ENCODE measurements around the gene ADAMTSL2.

DNA sequence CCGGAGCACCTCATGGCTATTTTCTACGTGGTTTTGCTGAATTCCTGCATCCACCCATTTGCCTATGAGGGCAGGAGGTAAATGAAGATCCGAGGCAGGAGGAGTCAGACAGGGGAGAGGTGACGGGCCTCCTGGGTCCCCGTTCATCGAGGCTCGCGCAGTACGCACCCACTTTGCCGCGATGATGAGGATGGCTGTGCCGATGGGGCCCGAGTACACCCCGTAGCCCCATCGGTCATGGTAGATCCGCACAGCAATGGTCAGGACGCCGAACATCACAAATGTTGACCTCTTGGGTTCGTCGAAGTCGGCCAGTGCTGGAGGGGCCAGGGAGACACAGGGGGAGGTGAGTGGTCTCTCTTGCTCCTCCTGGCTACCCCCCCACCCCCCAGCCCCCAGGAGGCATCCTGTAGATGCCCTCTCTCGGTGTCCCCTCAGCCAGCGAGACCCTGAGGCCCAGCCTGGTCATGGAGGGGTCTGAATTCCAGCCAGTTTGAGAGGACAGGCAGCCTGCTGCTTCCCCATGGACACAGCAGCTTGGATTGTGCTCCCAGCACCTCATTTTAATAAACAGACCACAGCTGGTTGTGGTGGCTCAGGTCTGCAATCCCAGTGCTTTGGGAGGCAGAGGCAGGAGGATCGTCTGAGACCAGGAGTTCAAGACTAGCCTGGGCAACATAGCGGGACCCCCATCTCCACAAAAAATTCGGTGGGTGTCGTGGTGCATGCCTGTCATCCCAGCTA is 15.6 kb upstream of the ADAMTSL2 start:
- TF ChIP-seq, protein P1, sequence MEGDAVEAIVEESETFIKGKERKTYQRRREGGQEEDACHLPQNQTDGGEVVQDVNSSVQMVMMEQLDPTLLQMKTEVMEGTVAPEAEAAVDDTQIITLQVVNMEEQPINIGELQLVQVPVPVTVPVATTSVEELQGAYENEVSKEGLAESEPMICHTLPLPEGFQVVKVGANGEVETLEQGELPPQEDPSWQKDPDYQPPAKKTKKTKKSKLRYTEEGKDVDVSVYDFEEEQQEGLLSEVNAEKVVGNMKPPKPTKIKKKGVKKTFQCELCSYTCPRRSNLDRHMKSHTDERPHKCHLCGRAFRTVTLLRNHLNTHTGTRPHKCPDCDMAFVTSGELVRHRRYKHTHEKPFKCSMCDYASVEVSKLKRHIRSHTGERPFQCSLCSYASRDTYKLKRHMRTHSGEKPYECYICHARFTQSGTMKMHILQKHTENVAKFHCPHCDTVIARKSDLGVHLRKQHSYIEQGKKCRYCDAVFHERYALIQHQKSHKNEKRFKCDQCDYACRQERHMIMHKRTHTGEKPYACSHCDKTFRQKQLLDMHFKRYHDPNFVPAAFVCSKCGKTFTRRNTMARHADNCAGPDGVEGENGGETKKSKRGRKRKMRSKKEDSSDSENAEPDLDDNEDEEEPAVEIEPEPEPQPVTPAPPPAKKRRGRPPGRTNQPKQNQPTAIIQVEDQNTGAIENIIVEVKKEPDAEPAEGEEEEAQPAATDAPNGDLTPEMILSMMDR (IDR thresholded peaks at IDR 0.05): no peak
- TF ChIP-seq POLR2AphosphoS5 (IDR thresholded peaks at IDR 0.05) (no peak), EP300 (IDR thresholded peaks at IDR 0.05; ENCODE audit: low read depth) (no peak), POLR2A (IDR thresholded peaks at IDR 0.05) (no peak)
